Middle frontal gyrus (tissue), 1 donor: ENCODE measurements around the gene AFAP1L2.

Experiments
- DNase-seq: peaks from one replicate; pipeline ENCODE4 v3.0.0-alpha.2; 2015; ENCODE audit warnings: low spot score; ENCODE audit errors: extremely low spot score

AFAP1L2 gene

GRCh38 chr10:114412907-114413797 is 8.8 kb upstream of the AFAP1L2 start:
- no peak for DNase-seq

DNA sequence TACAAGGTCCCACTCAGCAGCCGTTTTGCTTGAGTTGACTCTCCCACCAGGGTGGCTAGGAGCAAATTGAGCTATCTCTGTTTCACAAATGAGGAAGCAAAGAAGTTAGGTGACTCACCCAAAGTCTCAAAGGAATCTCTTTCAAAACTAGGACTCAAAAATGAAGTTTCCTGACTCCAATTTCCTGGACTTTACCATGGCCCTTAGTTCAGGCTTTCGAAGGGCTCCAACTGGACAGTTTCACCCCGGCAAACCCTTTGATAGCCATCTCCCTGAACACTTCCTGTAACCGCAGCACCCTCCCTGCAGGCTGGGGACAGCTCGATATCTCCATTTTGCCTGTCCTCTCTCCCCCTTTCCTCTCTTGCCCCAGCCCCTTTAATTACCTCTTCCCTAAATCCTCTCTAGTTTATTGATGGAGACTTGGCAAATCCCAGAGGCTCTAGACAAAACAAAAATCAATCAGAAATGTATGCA is 4.7 kb upstream of the AFAP1L2 start:
- no peak for DNase-seq

DNA sequence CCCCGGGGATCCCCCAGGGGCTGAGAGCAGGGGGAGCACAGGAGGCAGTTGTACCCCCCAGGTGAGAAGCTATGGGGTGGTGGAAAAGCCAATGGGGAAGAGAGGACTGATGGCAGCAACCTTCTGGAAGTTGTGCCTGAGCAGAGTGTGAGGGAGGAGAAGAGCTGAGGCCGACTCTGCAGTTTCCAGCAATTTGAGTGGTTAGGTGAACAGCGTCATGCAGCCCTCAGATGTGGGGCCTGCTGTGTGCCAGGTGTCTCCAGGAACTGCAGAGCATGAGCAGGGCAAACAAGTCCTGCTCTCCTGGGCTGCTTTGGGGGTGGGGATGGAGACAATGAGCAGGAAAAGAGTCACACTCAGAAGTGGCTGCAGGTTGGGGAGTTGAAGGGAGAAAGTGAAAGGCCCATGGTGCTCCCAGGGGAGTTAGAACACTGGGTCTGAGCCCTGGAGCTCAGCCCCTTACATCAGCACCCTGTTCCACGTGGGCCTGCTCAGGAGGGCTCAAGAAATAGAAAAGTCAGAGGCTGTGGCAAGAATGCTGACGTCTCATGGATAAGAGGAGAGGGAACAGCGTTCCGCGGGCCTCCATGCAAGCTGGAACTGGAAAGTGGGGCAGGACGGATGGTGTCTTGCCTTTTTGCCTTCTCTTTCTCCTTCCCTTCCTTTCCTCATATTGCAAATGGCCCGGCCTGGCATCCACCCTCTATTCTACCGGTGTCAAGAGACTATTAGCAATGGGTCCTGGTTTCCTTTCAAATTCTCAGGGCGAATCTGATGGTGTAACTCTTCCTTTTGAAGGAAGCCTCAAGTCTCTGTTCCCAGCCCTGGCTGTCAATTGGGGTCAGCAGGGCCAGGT is 4.0 kb upstream of the AFAP1L2 start:
- no peak for DNase-seq

- no peak for DNase-seq
Observed at GRCh38 chr10:114406455-114406854, 2.2 kb upstream of the AFAP1L2 start.

GRCh38 chr10:114405011-114405350 is 679 bp upstream of the AFAP1L2 start:
- DNase-seq, result no peak

- DNase-seq, result no peak
Observed at GRCh38 chr10:114403541-114404161, 651 bp downstream of the AFAP1L2 start.

- no peak for DNase-seq
Observed at GRCh38 chr10:114402871-114403540, 1.3 kb downstream of the AFAP1L2 start.

DNA sequence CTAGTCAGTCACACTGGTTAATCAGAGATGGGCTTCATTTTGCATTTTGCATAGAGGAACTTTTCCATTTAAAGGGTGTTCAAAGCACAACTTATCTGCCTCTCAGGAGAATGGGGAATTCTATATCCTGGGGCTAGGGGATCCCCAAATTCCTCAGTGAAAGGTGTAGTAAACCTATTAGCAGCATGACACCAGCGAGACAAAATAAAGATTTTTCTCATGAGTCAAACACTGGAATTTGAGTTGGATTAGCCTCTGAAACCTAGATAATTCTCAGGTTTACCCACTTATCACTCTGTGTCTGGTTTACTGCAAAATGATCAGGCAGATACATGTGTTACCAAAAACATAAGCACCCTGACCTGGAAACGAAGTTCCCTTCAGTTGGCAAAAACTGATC is 2.1 kb downstream of the AFAP1L2 start:
- DNase-seq, result no peak

GRCh38 chr10:114401195-114401791 is 3.0 kb downstream of the AFAP1L2 start:
- DNase-seq, result peak; percentile 48

- no peak for DNase-seq
Observed at GRCh38 chr10:114400091-114400490, 4.2 kb downstream of the AFAP1L2 start.

DNA sequence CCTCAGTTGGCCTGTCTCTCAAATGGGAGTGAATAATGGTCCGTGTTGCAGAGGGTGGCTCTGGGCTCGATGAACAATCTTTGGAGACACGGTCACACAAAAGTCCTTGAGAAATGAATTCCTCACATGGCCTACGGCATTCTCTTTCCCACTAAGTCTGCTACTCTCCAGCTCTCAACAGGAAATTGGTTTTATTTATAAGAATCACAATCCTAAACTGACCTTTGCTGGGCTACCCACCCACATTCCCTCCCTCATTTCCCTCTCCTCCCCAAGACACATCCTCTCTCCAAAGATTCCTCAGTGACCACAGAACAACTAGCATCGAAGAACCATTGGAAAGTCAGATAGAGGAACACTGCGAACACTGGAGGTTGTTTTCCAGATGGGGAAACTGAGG is 4.7 kb downstream of the AFAP1L2 start:
- DNase-seq, result no peak

- DNase-seq, result no peak
Observed at GRCh38 chr10:114398587-114399331, 5.5 kb downstream of the AFAP1L2 start.

DNA sequence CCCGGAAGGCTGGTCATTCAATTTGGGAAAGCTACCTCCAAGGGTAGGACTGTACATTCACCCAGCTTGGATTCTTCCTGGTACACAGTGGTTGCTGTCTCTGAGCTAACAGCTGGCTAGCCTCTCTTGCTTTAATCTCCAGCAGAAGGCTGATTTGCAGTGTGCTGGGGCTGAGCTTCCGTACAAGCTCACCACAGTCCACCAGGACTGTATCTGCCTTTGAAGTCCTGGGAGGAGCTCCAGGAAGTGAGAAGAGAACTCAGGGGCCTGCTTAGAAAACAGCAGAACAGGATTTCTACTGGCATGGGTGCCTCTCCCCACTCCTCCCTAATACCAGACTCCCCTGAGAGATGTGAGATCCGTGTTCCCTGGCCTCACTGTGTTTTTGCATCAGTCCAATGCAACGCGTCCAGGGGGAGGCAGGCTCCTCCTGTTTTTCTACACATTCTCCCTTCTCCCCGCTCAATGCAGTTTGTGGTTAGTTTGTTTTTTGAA is 6.6 kb downstream of the AFAP1L2 start:
- DNase-seq, result no peak

DNA sequence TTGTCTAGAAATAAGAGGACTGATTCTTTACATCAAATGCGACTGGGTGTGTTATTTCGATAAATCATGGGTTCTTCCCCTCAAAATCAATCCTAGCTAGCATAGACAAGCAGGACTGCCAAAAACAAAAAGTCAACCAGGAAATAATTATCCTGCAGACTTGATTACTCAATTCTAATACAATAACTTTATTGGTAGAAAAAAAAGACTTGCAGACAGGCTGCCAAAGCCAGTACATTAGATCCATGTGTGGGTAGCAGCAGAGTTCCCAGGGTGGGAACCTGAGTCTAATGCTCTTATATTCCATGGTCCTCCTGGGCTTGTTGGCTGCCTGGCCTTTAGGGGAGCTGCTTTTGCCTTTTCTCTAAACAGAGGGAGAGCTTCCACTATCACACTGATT is 7.8 kb downstream of the AFAP1L2 start:
- DNase-seq, result no peak

GRCh38 chr10:114395366-114396022 is 8.8 kb downstream of the AFAP1L2 start:
- DNase-seq, result no peak

GRCh38 chr10:114394531-114394930 is 9.8 kb downstream of the AFAP1L2 start:
- DNase-seq, result no peak

GRCh38 chr10:114393886-114394285 is 10.4 kb downstream of the AFAP1L2 start:
- DNase-seq, result no peak

GRCh38 chr10:114393482-114393881 is 10.8 kb downstream of the AFAP1L2 start:
- peak; percentile 8 for DNase-seq

DNA sequence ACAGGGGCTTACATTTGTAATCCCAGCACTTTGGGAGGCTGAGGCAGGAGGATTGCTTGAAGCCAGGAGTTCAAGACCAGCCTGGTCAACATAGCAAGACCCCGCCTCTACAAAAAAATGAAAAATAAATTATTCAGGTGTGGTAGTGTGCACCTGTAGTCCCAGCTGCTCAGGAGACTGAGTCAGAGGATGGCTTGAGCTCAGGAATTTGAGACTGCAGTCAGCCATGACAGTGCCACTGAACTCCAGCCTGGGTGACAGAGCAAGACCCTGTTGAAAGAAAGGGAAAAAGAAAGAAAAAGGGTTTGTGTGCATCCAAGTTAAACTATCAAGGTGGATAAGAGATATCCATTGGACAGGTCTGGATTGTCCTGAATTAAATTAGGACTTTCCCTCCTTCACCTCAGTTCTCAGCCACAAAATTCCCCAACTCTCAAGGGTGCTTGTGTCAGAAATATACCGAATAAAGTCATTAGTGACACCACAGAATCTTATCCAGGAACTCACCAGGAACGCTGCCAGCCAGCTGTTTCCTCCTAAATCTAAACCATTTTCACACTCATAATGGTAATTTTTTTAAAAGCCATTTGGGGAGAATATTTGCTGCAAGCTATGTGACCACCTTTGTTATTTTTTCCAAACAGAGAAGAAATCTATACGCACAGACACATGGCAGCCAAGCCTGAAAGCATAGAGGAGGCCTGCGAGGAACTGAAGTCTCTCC is 12.0 kb downstream of the AFAP1L2 start:
- DNase-seq, result no peak
